ENCODE results near the gene MAML3.
A peak's percentile ranks its signal among the peaks of the same experiment; 100 is the strongest.

Gene MAML3

GRCh38 chr4:140141210-140141835 is 12.7 kb downstream of the MAML3 start:
- DNase-seq (ENCODE audit: low read depth in 2 of 2), result no peak
- H3K4me3 ChIP-seq (replicated peaks in 1 of 2; ENCODE audit: low read depth in 2 of 2, low read length in 2 of 2), result no peak overlapping the region
- TF ChIP-seq, protein P1, sequence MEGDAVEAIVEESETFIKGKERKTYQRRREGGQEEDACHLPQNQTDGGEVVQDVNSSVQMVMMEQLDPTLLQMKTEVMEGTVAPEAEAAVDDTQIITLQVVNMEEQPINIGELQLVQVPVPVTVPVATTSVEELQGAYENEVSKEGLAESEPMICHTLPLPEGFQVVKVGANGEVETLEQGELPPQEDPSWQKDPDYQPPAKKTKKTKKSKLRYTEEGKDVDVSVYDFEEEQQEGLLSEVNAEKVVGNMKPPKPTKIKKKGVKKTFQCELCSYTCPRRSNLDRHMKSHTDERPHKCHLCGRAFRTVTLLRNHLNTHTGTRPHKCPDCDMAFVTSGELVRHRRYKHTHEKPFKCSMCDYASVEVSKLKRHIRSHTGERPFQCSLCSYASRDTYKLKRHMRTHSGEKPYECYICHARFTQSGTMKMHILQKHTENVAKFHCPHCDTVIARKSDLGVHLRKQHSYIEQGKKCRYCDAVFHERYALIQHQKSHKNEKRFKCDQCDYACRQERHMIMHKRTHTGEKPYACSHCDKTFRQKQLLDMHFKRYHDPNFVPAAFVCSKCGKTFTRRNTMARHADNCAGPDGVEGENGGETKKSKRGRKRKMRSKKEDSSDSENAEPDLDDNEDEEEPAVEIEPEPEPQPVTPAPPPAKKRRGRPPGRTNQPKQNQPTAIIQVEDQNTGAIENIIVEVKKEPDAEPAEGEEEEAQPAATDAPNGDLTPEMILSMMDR (IDR thresholded peaks at IDR 0.05; ENCODE audit: low read depth, low read length), result no peak

DNA sequence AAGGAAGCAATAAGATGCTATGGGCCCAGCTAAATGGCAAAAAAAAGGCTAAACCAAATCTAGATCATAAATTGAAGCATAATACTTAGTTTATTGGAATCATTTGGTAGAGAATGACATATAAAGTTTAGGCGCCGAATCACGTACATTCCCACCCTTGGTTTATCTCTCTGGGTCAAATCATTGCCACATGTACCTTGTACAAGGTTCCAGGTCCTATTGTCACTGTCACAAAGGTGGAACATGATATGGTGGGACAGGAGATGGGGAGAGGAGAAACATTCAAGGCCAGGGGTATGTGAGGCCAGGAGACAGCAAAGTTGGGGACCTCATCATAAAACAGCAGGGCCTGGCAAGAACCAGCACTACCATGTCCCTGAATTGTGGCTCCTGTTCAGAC is 13.4 kb downstream of the MAML3 start:
- DNase-seq (ENCODE audit: low read depth in 2 of 2), result no peak

GRCh38 chr4:140138428-140138827 is 15.6 kb downstream of the MAML3 start:
- no peak for DNase-seq (ENCODE audit: low read depth in 2 of 2)
- TF ChIP-seq, protein P1 (IDR thresholded peaks at IDR 0.05; ENCODE audit: low read depth, low read length), result no peak
- H3K4me3 ChIP-seq (replicated peaks in 1 of 2; ENCODE audit: low read depth in 2 of 2, low read length in 2 of 2), result no peak overlapping the region

More for the DNA sequence above, 13.4 kb downstream of the MAML3 start:
- TF ChIP-seq, protein P1 (IDR thresholded peaks at IDR 0.05; ENCODE audit: low read depth, low read length), result no peak
- no peak overlapping the region for H3K4me3 ChIP-seq (replicated peaks in 1 of 2; ENCODE audit: low read depth in 2 of 2, low read length in 2 of 2)

DNA sequence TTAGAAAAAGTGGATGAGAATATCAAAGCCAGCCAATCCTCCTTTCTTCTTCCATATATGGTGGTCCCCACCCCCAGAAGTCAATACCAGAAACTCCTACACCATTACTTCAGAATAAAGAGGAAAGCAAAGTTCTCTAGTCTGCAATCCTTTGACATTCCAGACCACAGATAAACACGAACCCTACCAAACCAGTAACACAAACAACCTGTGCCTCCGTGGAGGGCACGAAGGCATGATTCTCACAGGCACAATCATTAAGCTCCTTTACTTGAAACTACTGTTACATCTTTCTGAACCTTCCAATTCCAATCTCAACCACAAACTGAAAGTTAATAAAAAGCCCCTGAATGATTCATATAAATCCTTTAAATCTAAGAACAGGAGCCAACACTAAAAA is 16.3 kb downstream of the MAML3 start:
- H3K4me3 ChIP-seq (replicated peaks in 1 of 2; ENCODE audit: low read depth in 2 of 2, low read length in 2 of 2), result no peak overlapping the region
- DNase-seq (ENCODE audit: low read depth in 2 of 2), result peak in 1 of 2 donors; percentile 44
- TF ChIP-seq, protein P1 (IDR thresholded peaks at IDR 0.05; ENCODE audit: low read depth, low read length), result no peak

DNA sequence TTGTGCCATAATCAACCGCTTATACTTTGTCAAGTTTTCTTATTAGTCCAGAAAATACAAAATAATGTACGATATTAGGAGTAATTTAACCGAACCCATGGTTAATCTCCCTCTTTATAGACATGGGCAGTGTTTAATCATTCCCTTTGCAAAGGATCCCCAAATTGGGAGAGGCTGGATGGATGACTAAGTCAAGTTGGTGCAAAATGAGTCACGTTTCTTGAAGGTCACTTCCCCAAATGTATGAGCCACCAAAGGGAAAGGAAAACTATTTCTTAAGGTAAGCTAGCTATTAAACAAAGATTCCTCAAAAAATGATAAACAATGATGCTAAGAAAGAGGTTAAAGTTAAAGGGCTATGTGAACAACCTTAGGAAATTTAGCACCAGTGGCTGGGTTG is 17.5 kb downstream of the MAML3 start:
- TF ChIP-seq, protein P1 (IDR thresholded peaks at IDR 0.05; ENCODE audit: low read depth, low read length), result no peak
- H3K4me3 ChIP-seq (replicated peaks in 1 of 2; ENCODE audit: low read depth in 2 of 2, low read length in 2 of 2), result no peak overlapping the region
- peak; percentile 31 to 69 for DNase-seq (ENCODE audit: low read depth in 2 of 2)

DNA sequence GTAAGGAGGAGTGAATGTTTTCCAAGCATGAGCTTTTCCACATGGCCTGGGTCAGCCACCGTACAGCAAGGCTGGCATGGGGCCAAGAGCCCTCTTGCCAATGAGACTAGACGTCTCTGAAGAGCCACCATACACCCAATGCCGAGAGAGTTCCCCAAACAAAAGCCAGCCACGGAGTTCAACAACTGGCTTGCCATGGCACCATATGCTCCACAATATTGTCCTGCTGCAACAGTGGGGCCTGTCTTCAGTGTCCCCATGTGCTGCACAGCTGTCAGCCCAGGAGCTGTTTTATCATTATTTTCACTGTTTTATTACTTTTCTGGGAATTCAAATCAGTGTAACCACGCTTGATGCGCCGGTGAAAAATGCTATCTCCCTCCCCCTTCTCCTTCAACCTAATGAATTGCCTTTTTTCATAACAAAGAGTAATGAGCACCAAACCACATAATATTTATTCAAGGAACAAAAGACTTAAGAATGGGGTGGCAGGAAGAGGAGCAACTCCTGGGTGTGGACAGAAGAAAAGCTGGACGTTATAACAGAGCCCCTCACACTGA is 18.4 kb downstream of the MAML3 start:
- TF ChIP-seq, protein P1 (IDR thresholded peaks at IDR 0.05; ENCODE audit: low read depth, low read length), result no peak
- peak; percentile 9 to 50 for DNase-seq (ENCODE audit: low read depth in 2 of 2)
- H3K4me3 ChIP-seq (replicated peaks in 1 of 2; ENCODE audit: low read depth in 2 of 2, low read length in 2 of 2), result no peak overlapping the region
